ENCODE data around the gene NKX3-2. TPM values are rescaled to one million over a fixed set of nuclear protein-coding genes. Genes with fewer than 3 reads are reported as not detected.

NKX3-2 gene
- total RNA-seq, 1 donor from 2014 or later, result under 0.01 TPM

- Histone ChIP-seq H3K4me3 (ENCODE audit: low read depth, low read length) (no peak overlapping the region), H3K27me3 (ENCODE audit: control insufficient read depth, insufficient read depth, low read length) (peaks cover 88% of the 10 kb centered on the region), H3K36me3 (ENCODE audit: control insufficient read depth, insufficient read depth, low read length) (no peaks in the 10 kb centered on the region)
- DNase-seq (ENCODE audit: low read depth) (no peak), FAIRE-seq (no peak)
- TF ChIP-seq CTCF (IDR thresholded peaks at IDR 0.05; ENCODE audit: insufficient read depth, low read length, severe bottlenecking), result no peak
Measured at GRCh38 chr4:13533670-13534343, 10.5 kb downstream of the NKX3-2 start.

GRCh38 chr4:13531625-13531998, 12.7 kb downstream of the NKX3-2 start:
- no peak overlapping the region for H3K4me3 ChIP-seq (ENCODE audit: low read depth, low read length)
- no peak for TF ChIP-seq CTCF (IDR thresholded peaks at IDR 0.05; ENCODE audit: insufficient read depth, low read length, severe bottlenecking)
- H3K36me3 ChIP-seq (ENCODE audit: control insufficient read depth, insufficient read depth, low read length), result no peaks in the 10 kb centered on the region
- H3K27me3 ChIP-seq (ENCODE audit: control insufficient read depth, insufficient read depth, low read length), result peaks cover 88% of the 10 kb centered on the region
- no peak for DNase-seq (ENCODE audit: low read depth)
- no peak for FAIRE-seq

GRCh38 chr4:13530823-13531624, 13.3 kb downstream of the NKX3-2 start:
- no peak for TF ChIP-seq CTCF (IDR thresholded peaks at IDR 0.05; ENCODE audit: insufficient read depth, low read length, severe bottlenecking)
- H3K4me3 ChIP-seq (ENCODE audit: low read depth, low read length), result no peak overlapping the region
- DNase-seq (ENCODE audit: low read depth), result no peak
- no peaks in the 10 kb centered on the region for H3K36me3 ChIP-seq (ENCODE audit: control insufficient read depth, insufficient read depth, low read length)
- no peak for FAIRE-seq
- H3K27me3 ChIP-seq (ENCODE audit: control insufficient read depth, insufficient read depth, low read length), result peaks cover 88% of the 10 kb centered on the region

GRCh38 chr4:13529128-13529919, 15.0 kb downstream of the NKX3-2 start:
- Histone ChIP-seq H3K4me3 (ENCODE audit: low read depth, low read length) (no peak overlapping the region), H3K27me3 (ENCODE audit: control insufficient read depth, insufficient read depth, low read length) (peaks cover 89% of the 10 kb centered on the region), H3K36me3 (ENCODE audit: control insufficient read depth, insufficient read depth, low read length) (no peaks in the 10 kb centered on the region)
- FAIRE-seq (no peak), DNase-seq (ENCODE audit: low read depth) (no peak)
- no peak for TF ChIP-seq CTCF (IDR thresholded peaks at IDR 0.05; ENCODE audit: insufficient read depth, low read length, severe bottlenecking)

GRCh38 chr4:13528821-13529127, 15.5 kb downstream of the NKX3-2 start:
- no peak for TF ChIP-seq CTCF (IDR thresholded peaks at IDR 0.05; ENCODE audit: insufficient read depth, low read length, severe bottlenecking)
- Histone ChIP-seq H3K27me3 (ENCODE audit: control insufficient read depth, insufficient read depth, low read length) (peaks cover 89% of the 10 kb centered on the region), H3K36me3 (ENCODE audit: control insufficient read depth, insufficient read depth, low read length) (no peaks in the 10 kb centered on the region), H3K4me3 (ENCODE audit: low read depth, low read length) (no peak overlapping the region)
- DNase-seq (ENCODE audit: low read depth) (no peak), FAIRE-seq (no peak)

Data from bronchial epithelial cell (primary cell).